ENCODE measurements around the gene IPP. TPM values are rescaled to one million over a fixed set of nuclear protein-coding genes. Genes with fewer than 3 reads are reported as not detected.

The IPP gene
- polyA plus RNA-seq, 4 donors, result 26.7 to 31.9 (median 31.6) TPM

Other genes starting within 250 kb of the IPP start
- 100 to 1,000 TPM; 337 to 402 (median 390) TPM for gene PRDX1, start 228.8 kb downstream of the IPP start, polyA plus RNA-seq (ENCODE audit: insufficient read length in 4 of 4)
- gene AKR1A1, start 199.8 kb downstream of the IPP start, polyA plus RNA-seq (ENCODE audit: insufficient read length in 4 of 4), result 100 to 1,000 TPM; 248 to 336 (median 277) TPM
- gene NASP, start 166.6 kb downstream of the IPP start, polyA plus RNA-seq (ENCODE audit: insufficient read length in 4 of 4), result 100 to 1,000 TPM; 271 to 301 (median 279) TPM
- gene CCDC17, start 126.6 kb downstream of the IPP start, polyA plus RNA-seq (ENCODE audit: insufficient read length in 4 of 4), result 1 to 10 TPM in 3 of 4 donors, under 1 TPM in 1; 0.85 to 2.6 (median 1.8) TPM
- gene GPBP1L1, start 64.1 kb downstream of the IPP start, polyA plus RNA-seq (ENCODE audit: insufficient read length in 4 of 4), result 100 to 1,000 TPM in 3 of 4 donors, 10 to 100 TPM in 1; 89.8 to 132 (median 114) TPM
- gene TMEM69, start 62.5 kb downstream of the IPP start, polyA plus RNA-seq (ENCODE audit: insufficient read length in 4 of 4), result 10 to 100 TPM; 51.6 to 57.7 (median 54.2) TPM
- gene MAST2, start 53.0 kb upstream of the IPP start, polyA plus RNA-seq (ENCODE audit: insufficient read length in 4 of 4), result 10 to 100 TPM; 31.6 to 31.9 (median 31.7) TPM

Data from right renal pelvis (tissue), 4 donors.